Smooth muscle cell (in vitro differentiated cells): ENCODE data around the gene TMEM178A. TPM values are rescaled to one million over a fixed set of nuclear protein-coding genes. Genes with fewer than 3 reads are reported as not detected.

ENCODE experiments used
- DNase-seq: peaks from one replicate; lab custom pipeline; 2025; ENCODE audit not compliant: unreplicated experiment; lab: John Stamatoyannopoulos, UW
- H2AFZ ChIP-seq: fragments of 200-600 bp; sonication (generic); 2 replicates; pipeline ENCODE4 v1.6.0; 2016; ENCODE audit warnings: antibody characterized with exemption, low read depth, mild to moderate bottlenecking
- H3F3A ChIP-seq: fragments of 200-600 bp; sonication (generic); 2 replicates; pipeline ENCODE4 v1.6.0; 2017; ENCODE audit warnings: antibody characterized with exemption, low read depth
- H3K27ac ChIP-seq: fragments of 200-600 bp; sonication (generic); 2 replicates; pipeline ENCODE4 v1.5.1; 2016; ENCODE audit warnings: low read depth, mild to moderate bottlenecking
- H3K27me3 ChIP-seq: fragments of 200-600 bp; sonication (generic); 2 replicates; pipeline ENCODE4 v1.6.1; 2016; ENCODE audit warnings: low read depth, mild to moderate bottlenecking
- H3K36me3 ChIP-seq: fragments of 200-600 bp; sonication (generic); 2 replicates; pipeline ENCODE4 v1.5.1; 2016; ENCODE audit warnings: low read depth
- H3K4me1 ChIP-seq: fragments of 200-600 bp; sonication (generic); 2 replicates; pipeline ENCODE4 v1.5.1; 2016; ENCODE audit warnings: low read depth
- H3K4me2 ChIP-seq: fragments of 200-600 bp; sonication (generic); 2 replicates; pipeline ENCODE4 v1.6.0; 2016; ENCODE audit warnings: mild to moderate bottlenecking
- H3K4me3 ChIP-seq: fragments of 200-600 bp; sonication (generic); 2 replicates; pipeline ENCODE4 v1.5.1; 2016; ENCODE audit warnings: mild to moderate bottlenecking
- H3K79me2 ChIP-seq: fragments of 200-600 bp; sonication (generic); 2 replicates; pipeline ENCODE4 v1.6.0; 2016; ENCODE audit warnings: low read depth, mild to moderate bottlenecking
- H3K9ac ChIP-seq: fragments of 200-600 bp; sonication (generic); 2 replicates; pipeline ENCODE4 v1.6.0; 2016; ENCODE audit warnings: low read depth
- H3K9me3 ChIP-seq: fragments of 200-600 bp; sonication (generic); replicated peaks from 2 replicates; pipeline ENCODE4 v1.5.1; 2016; ENCODE audit warnings: low read depth
- H4K20me1 ChIP-seq: fragments of 200-600 bp; sonication (generic); 2 replicates; pipeline ENCODE4 v1.6.0; 2016; ENCODE audit warnings: low read depth
- CTCF ChIP-seq: fragments of 200-600 bp; sonication (generic); IDR thresholded peaks from 2 replicates; pipeline ENCODE4 v1.5.1; 2017; ENCODE audit warnings: borderline replicate concordance, mild to moderate bottlenecking, antibody characterized with exemption; ENCODE audit not compliant: insufficient read depth, poor library complexity, severe bottlenecking
- WGBS: methylation state at CpG from one replicate; pipeline ENCODE4 v1.1.7; 2016; ENCODE audit warnings: low lambda C conversion rate; 5-methylcytosine and 5-hydroxymethylcytosine counted together
- polyA plus RNA-seq: library from polyadenylated mRNA; unstranded; fragments of >200 nt; fragmentation: Nextera tagmentation; extraction: Ambion mirVana; gene quantifications from 2 replicates; pipeline ENCODE4 v1.2.1, GENCODE V29; 2016
- total RNA-seq: library from RNA; depleted of rRNA; stranded (reverse); fragments of >200 nt; gene quantifications from 2 replicates; pipeline ENCODE4 v1.2.3, GENCODE V29; 2014

TMEM178A gene
- total and polyA plus RNA-seq, 2 experiments from 2014 or later = 14.6 to 22.2 TPM

GRCh38 chr2:39660612-39661236, 5.0 kb upstream of the TMEM178A start:
- H3K27ac ChIP-seq = peak overlapping the region; percentile 24
- WGBS = 37% methylated on average over 3 of the region's 3 CpGs
- H3K36me3 ChIP-seq = no peaks in the 10 kb centered on the region
- no peak overlapping the region for H3K4me3 ChIP-seq
- H3K9me3 ChIP-seq = no peaks in the 10 kb centered on the region
- no peak overlapping the region for H2AFZ ChIP-seq
- no peaks in the 10 kb centered on the region for H4K20me1 ChIP-seq
- H3F3A ChIP-seq = peaks cover 3% of the 10 kb centered on the region
- DNase-seq = no peak
- no peaks in the 10 kb centered on the region for H3K4me1 ChIP-seq
- no peaks in the 10 kb centered on the region for H3K79me2 ChIP-seq
- no peak overlapping the region for H3K9ac ChIP-seq
- no peaks in the 10 kb centered on the region for H3K27me3 ChIP-seq
- no peak for TF ChIP-seq CTCF
- no peak overlapping the region for H3K4me2 ChIP-seq

- H3K9ac ChIP-seq = no peak overlapping the region
- peaks cover 5% of the 10 kb centered on the region for H3K27me3 ChIP-seq
- no peak overlapping the region for H3K4me3 ChIP-seq
- no peaks in the 10 kb centered on the region for H4K20me1 ChIP-seq
- H3F3A ChIP-seq = peaks cover 3% of the 10 kb centered on the region
- no peak overlapping the region for H3K4me2 ChIP-seq
- peaks cover 2% of the 10 kb centered on the region for H3K4me1 ChIP-seq
- 83% methylated on average over 1 of the region's 1 CpG for WGBS
- H3K27ac ChIP-seq = no peak overlapping the region
- no peaks in the 10 kb centered on the region for H3K36me3 ChIP-seq
- H2AFZ ChIP-seq = no peak overlapping the region
- H3K9me3 ChIP-seq = no peaks in the 10 kb centered on the region
- H3K79me2 ChIP-seq = no peaks in the 10 kb centered on the region
- TF ChIP-seq CTCF = no peak
- DNase-seq = no peak
These were observed 3.9 kb upstream of the TMEM178A start for GRCh38 chr2:39661826-39662225.

- WGBS = 96% methylated on average over 2 of the region's 2 CpGs
- H3K27ac ChIP-seq = no peak overlapping the region
- no peak overlapping the region for H3K4me3 ChIP-seq
- DNase-seq = no peak
- H3K9ac ChIP-seq = no peak overlapping the region
- peaks cover 7% of the 10 kb centered on the region for H3K4me1 ChIP-seq
- H3F3A ChIP-seq = peaks cover 3% of the 10 kb centered on the region
- no peaks in the 10 kb centered on the region for H4K20me1 ChIP-seq
- no peak overlapping the region for H2AFZ ChIP-seq
- H3K4me2 ChIP-seq = no peak overlapping the region
- no peak for TF ChIP-seq CTCF
- H3K9me3 ChIP-seq = no peaks in the 10 kb centered on the region
- H3K79me2 ChIP-seq = no peaks in the 10 kb centered on the region
- peaks cover 20% of the 10 kb centered on the region for H3K27me3 ChIP-seq
- H3K36me3 ChIP-seq = no peaks in the 10 kb centered on the region
These were observed 2.4 kb upstream of the TMEM178A start for GRCh38 chr2:39663187-39663930.
